HG02678 (cell line): ENCODE data around the gene ZBTB42.

Experiments
- ATAC-seq: cut with Tn5 transposase; IDR thresholded peaks from one replicate; pipeline ENCODE4 v1.9.1; 2021; ENCODE audit warnings: mild to moderate bottlenecking, moderate library complexity; ENCODE audit not compliant: unreplicated experiment

ZBTB42 gene

DNA sequence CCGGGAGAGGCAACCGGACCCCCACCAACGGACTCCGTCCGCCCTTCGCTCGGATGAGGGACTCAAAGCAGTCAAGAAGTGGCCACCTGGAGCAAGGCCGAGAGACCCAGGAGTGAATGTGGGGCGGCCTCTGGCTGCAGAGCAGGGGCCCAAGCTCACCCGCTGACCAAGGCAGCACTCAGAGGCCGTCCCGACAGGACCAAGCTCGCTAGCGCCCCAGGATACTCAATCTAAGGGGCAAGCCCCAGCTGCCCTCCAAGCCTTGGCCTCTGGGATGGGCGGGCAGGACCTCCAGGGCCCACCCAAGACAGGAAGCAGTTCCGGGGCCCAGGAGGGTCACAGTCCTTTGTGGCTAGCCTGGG, 6.3 kb upstream of the ZBTB42 start:
- peak; percentile 1 for ATAC-seq

DNA sequence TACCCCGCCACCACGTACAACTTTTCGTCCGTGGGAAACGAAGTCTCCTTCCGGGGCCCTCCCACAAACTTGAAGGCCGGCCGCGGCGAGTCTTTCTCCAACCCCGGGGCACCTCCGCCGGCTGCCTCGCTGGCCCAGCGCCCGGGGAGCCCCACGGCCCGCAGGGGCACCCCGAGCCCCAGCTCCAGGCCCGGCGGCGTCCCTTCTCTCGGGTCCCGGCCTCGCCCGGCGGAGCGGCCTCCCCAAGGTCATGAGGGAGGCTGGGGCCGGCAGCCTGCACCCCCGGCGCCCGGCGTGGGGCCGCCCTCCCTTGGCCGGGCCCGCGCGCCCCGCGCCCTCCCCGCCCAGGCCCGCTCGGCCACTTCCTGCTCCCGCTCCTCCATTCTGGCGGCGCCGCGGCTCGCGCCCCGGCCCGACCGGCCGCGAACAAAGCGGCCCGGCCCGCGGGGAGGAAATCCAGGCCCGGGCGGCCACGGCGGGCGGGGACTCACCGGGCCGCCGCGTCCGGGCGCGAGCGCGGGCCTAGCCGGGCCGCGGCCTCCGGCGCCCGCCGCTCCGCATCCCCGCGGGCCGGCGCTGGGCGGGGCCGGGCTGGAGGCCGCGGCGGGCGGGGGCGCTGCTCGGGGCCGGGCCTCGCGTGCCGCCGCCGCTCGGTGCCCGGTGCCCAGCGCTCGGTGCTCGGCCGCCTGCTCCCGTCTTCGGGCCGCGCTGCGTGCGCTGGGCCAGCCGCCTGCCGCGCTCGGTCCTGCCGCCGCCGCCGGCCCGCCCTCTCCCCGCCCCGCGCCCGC, 5.7 kb upstream of the ZBTB42 start, which contains the start of gene AKT1:
TSS of gene AKT1 (minus strand) at position 756 of the 788 bp plus-strand sequence. CDS start 3,105 bp downstream, outside the sequence.
- ATAC-seq: peak; percentile 42

DNA sequence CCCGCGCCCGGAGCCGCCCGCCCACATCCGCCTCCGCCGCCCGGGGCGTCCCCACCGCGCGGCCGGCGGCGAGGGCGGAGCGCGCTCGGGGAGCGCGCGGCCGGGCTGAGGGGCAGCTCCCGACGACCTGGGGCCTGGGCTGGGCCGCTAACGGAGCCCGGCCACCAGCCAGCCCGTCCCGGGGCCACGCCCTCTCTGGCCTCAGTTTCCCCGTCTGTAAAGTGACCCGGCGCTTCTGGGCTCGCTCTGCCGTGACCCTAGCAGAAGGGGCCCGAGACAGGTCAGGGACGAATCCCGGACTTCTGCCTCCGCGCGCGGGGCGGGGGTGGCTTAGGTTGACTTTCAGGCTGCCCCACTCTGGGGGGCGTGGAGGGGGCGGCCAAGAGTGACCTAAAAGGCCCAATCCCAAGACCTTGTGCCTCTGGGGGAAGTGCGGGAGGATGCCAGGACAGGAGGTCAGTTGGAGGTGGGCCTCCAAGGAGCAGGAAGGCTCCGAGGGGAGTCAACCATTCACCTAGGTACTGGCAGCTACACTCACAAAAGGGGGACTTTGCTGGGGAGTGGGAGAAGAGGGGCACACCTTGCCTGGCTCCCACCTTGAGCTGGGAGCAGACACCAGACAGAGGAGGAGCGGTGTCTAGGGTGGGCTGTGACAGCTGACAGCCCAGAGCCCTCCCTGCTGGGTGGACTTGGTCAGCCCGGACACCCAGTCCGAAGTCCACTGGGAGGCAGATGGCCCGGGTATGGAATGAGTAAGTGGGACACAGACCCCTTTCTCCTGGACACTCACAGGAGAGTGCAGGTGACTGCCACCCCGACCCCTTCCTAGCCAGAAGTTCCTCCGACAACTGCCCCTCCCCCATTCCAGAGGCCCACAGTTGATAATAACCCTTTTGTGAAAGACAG, 4.9 kb upstream of the ZBTB42 start:
- peak; percentile 40 for ATAC-seq

DNA sequence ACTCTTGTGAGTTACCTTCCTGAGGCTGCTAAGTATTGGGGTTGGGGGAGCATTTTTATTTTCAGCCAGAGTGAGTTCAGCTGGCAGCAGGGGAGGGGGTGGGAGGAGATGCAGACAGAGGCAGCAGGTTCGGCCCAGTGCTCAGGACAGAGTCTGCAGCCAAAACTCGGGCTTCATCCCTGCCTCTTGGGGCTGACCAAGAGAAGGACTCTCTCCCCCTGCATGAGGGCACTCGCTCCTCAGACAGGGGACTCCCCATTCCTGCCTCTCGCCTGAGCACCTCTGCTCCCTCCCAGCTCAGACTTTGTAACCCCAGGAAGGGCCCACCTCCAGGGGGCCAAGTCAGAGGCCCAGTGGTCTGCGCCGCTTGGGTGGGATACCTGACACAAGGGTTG, 4.2 kb upstream of the ZBTB42 start:
- ATAC-seq: no peak

DNA sequence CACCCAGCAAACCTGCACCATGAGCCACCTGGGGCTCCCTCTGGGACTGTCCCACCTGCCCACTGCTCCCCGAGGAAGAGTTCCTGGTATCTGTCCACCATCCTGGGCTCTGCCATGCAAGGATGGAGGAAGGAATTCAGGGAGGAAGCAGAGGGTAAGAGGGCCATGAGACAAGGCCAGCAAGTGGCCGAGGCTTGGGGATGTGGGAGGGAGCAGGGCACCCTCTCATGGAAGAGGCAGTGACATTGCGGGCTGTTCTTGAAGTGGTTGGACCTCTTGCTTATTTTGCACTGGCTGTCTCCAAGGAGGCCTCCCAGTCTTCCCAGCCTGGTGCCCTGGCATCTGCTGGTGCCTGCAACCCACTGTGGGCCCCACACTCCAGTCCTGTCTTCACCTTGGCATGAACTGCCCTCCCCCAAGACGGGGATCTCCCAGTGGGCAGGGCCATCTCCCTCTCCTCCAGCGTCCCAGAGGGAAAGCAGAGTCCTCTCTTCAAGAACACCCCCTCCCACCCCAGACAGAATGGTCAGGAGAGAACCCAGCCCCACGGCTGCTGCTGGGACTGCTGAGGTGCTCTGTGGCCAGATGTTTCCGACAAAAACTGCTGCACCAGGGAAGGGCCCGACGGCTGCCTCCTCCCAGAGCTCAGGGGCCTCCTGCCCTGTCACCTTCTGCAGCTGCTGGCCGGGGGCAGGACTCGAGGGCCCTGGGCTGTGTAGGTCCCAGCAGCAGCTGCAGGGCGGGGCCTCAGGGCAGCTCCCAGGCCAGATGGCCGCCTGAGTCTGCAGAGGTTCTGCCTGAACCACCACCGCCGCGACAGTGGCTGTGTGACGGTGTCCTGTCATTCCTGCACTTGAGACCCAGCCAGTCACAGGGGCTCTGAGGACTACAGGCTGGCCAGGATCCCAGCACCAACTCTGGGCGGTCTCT, 3.5 kb upstream of the ZBTB42 start:
- no peak for ATAC-seq

DNA sequence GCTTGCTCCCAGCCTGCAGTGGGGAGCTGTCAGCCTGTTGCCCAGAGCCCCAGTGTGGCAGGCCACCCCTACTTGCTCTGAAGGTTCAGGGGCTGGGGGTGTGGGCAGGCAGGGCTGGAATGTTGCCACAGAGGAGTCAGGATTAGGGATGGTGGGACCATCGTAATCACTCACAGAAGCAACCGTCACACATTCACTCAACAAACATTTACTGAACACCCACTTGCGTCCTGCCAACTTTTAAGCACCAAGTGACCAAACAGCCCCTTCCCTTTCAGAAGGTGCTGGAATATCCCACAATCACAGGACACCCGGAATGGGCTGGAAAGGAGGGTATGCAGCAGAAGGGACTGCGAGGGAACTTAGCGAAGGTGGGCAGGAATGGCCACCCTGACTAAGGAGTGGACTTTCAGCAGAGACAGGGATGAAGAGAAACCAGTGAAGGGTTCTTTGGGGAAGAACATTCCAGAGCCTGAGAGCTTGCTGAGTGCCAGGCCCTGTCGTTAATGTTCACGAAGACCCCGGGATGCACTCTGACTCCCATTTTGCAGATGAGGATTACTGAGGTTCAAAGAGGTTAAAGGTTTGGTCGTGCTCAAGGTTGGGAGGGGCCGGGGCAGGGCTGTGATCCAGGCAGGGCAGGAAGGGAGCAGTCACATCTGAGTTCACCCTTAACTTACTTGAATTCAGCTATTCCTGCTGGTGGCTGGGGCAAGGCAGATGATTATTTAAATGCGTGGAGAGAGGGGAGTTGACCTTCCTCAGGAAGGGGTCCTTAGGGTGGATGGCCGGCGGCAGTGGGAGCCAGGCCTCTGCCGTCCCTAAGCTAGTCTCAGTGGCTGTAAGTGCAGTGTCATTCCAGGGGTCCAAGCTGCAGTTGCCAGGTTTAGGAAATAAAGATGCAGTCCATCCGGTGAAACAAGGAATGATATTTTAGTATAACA, 2.3 kb upstream of the ZBTB42 start:
- ATAC-seq: no peak

DNA sequence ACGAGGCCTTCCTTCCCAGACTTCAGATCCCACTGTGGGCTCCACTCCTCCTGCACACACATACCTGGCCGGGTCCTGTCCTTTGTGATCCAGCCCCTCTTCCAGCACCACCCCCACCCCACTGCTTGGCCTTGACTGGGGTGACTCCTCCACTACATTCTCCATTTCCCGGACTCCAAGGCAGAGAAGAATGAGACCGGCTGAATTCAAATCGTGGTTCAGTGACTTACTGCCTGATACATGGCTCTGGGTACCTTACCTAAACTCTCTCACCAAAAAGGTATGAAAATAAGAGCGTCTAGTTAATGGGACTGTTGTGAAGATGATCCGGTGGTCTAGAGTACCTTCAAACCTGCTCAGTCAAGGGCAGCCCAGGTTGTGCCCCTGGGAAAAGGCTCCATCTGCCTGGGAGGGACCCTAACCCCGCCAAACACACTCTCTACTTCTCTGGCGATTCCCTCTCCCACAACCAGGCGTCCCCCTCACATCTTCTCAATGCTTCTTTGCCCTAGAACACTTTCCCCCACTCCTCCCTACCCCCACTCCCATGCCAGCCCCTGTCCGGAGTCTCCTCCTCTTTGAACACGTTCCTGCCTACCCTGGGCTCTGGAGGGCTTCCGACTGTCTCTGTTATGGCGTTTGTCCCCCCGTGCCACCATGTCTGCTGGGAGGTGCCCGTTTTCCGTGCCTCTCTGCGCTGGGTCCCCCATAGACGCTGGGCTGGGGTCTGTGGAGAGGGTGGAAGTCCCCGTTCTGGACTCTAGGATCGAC, 1.5 kb upstream of the ZBTB42 start:
- no peak for ATAC-seq

DNA sequence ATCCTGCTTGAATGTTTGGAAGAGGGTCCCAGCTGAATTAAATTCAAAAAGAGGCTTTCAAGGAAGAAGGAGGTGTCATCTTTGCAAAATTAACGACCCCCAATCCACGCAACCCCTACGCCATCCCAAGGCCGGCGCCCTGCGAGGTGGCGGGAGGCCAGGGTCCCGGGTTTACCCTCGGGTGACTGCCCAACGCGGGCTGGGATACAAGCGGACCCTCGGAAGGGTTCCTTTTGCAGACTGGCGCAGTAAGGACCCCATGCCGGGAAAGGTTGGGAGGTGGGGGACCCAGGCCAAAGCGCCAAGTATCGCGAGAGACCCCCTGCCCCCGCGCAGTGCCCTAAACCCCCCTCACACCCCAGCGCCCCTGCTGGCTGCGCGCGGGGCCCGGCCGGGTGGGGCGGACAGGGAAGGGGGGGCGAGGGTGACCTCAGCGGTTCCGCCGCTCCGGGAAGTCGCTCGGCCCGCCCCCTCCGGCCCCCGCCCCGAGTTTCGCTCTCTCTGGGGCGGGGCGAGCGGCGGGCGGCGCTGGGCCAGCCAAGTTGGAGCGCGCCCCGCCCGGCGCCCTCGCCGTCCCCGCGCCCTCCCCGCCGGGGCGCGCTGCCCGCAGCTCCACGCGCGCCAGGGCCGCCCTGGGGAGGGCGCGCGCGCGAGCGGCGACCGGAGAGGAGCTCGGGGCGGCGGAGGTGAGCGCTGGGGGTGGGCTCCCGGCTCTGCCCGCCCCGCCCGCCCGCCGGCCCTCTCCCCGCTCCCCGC, 708 bp upstream of the ZBTB42 start:
- peak; percentile 59 for ATAC-seq

DNA sequence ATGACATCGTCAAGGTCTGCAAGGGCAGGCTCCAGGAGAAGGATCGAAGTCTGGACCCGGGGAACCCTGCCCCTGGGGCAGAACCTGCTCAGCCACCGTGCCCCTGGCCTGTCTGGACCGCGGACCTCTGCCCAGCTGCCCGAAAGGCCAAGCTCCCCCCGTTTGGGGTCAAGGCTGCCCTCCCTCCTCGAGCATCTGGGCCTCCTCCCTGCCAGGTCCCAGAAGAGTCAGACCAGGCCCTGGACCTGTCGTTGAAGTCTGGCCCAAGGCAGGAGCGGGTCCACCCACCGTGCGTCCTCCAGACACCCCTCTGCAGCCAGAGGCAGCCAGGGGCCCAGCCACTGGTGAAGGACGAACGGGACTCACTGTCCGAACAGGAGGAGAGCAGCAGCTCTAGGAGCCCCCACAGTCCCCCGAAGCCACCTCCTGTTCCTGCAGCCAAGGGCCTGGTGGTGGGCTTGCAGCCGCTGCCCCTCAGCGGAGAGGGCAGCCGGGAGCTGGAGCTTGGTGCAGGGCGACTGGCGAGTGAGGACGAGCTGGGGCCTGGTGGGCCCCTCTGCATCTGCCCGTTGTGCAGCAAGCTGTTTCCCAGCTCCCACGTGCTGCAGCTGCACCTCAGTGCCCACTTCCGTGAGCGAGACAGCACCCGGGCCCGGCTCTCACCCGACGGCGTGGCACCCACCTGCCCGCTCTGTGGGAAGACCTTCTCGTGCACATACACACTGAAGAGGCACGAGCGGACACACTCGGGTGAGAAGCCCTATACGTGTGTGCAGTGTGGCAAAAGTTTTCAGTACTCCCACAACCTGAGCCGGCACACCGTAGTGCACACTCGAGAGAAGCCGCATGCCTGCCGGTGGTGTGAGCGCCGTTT, 856 bp downstream of the ZBTB42 start:
- no peak for ATAC-seq

DNA sequence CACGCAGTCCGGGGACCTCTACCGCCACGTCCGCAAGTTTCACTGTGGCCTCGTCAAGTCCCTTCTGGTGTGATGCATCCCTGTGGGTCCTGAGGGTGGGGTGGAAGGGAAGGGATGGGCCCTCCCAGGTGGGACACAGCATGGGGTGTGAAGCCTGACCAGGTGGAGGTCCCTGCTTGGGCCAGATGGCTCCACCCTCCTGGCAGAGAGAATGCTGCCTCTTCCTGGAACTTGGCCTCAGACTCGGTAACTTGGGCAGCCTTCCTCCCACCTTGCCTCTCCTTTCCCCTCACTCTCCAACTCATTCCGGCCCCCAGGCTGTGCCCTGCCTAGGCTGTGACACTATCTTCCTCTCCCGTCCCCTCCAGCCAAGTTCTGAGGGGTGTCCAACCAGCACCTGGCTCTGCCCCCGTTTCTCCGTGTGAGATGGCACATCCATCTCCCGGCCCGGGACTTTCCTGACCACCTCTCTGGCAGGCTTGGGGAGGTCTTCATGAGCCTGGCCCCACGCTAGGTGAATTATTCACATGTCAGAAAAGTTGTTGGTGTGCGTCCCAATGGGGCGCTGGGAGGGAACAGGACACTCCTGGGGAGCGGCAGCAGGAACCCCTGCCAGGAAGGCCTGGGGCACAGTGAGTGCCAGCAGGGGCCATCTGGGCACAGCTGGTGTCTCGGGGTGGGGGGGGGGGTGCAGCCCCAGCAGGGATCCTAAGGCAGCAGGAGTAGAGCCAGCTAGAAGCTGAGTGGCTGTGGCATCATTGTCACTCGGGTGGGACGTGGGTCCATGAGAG, 1.7 kb downstream of the ZBTB42 start:
- ATAC-seq: no peak

DNA sequence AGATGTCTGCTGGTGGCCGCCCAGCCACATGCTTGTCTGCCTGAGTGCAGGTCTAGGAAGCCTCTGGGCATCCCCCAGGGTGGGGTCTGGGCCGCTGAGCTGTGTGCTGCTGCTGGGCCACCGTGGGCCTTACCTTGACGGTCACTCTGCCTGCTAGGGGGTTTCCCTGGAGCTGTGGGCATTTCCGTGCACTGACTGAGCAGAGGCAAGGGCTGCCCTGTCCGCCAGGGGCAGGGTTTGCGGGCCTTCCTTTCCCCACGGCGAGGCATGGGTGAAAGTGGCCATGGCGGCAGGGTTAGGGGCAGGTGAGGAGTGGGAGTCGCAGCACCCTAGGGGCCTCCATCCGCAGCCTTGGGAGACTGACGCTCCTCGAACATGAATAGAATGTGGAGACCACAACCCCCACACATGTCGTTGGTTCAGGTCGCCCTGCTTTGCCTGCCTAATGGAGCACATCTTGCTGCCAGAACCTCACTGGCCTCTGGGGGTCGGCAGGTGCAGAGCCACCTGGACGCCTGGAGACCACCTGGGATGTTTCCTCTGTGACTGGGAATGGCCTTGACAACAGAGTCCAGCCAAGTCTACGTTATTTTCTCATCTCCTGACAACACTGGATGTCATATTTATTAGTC, 2.5 kb downstream of the ZBTB42 start:
- ATAC-seq: no peak

DNA sequence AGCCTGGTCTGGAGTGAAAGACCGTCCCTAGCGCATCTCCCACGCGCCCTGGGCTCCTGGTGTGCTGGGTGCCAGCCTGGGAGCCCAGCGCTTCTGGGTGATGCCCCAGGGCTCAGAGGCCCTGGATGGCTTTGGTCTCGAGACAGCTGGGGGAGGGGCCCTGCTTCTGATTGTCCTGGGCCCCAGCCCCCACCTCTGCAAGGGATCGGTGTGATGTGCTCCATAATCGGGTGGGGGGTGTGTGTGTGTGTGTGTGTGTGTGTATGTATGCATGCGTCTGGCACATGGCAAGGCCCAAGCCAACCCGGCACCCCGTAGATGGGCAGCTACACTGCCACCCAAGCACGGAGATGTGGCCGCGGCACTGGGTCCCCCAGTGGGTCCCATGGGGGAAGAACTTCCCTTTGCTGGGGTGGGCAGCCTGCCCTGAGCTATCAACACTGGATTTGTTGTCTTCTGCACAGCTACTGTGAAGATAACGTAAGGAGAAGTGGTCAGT, 3.1 kb downstream of the ZBTB42 start:
- no peak for ATAC-seq

DNA sequence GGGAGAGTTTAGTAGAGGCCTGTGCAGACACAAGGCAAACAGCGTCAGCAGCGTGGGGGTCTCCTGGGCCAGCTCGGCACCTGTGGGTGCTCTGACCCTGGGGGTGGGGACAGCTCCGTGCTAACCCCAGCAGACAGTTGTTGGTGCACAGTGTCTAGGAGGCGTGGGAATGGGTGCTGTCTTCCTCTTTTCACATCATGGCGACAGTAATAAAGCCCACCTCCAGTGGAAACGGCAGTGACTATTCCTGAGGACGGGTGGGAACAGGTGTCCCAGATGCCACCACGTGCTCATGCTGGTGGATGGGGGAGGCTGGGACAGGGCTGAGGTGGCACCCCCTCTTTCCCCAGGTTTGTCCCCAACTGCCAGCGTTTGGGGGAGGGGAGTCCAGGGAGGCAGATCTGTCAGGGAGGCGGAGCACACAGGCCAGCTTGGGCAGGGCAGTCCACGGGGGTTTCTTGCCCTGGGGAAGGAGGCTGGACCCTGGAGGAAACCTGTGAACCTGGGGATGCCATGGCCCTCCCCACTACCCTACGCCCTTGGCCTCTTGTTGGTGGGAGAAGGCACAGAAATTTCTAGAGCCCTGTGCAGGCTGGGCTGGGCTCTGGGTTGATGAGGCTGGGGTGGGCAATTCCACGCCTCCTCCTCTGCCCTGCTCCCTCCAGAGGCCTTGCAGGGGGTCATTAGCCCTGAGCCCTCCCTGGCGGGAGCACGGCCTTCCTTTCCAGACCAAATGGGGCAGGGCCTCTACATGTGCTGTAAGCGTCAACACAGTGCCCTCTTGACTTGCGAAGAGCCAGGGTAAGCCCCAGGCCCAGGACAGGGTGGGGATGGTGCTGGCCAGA, 3.8 kb downstream of the ZBTB42 start:
- no peak for ATAC-seq

DNA sequence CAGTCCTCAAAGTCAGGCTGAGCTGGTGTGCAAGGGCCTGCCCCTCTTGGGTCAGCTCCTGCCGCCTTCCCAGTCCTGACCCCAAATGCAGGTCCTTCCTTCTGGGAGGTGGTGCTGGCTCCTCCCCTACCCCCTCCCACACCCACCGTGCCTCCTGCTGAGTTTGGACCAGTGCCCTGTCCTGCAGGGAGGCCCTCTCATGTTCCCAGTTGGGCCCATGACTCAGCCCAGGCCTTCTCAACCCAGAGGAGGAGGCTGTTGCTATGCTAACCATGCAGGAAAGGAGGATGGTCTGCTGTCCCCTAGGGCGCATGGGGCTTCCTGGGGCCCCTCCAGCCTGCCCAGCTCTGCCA, 4.4 kb downstream of the ZBTB42 start:
- ATAC-seq: no peak

DNA sequence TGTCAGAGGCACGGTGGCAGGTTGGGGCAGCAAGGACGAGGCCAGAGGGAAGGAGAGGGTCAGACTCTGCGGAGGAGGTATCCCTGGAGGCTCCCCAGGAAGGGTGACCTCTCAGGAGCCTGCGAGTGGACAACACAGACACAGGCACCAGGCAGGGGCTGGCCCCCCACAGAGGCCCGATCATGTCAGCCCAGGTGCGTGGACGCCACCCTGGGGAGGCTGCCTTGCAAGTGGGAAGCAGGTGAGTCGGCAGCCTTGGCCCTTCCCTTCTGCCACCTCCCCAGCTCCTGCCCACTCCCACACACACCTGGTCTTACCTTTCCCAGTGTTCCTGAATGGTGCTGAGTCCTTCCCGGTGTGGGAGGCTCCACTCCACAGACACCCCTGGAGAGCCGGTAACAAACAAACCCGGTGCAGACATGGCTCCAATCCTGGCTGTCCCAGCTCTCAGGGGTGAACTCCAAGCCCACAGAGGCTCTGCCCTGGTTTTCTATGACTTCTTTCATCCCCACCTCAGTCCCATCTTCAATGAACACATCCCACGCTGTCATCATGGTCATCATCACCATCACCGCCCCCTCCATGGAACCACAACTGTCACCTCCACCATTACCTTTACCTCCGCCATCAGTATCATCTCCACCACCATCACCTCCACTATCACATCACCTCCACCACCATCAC, 5.2 kb downstream of the ZBTB42 start:
- no peak for ATAC-seq
